Measurements from ENCODE around the gene HERPUD1. TPM values are rescaled to one million over a fixed set of nuclear protein-coding genes. Genes with fewer than 3 reads are reported as not detected.

Gene HERPUD1
- total and polyA plus RNA-seq, 4 donors, result 57.8 to 219 (median 118) TPM

DNA sequence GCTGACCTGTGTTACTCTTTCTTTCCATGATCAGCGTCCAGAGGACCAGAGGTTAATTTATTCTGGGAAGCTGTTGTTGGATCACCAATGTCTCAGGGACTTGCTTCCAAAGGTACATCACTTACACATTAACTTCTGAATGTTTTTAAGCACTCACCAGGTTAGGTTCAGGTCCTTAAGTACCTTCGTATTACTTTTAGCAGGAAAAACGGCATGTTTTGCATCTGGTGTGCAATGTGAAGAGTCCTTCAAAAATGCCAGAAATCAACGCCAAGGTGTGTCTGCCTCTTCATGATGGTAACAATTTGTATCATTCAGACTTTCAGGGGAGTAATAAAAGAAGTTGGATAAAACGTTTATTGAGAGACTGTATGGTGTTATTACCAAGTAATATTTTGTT is 3.3 kb downstream of the HERPUD1 start:
- peak overlapping the region in 1 of 2 donors; percentile 1 for H3K27ac ChIP-seq (ENCODE audit: low read depth in 1 of 2, low read length in 2 of 2)

DNA sequence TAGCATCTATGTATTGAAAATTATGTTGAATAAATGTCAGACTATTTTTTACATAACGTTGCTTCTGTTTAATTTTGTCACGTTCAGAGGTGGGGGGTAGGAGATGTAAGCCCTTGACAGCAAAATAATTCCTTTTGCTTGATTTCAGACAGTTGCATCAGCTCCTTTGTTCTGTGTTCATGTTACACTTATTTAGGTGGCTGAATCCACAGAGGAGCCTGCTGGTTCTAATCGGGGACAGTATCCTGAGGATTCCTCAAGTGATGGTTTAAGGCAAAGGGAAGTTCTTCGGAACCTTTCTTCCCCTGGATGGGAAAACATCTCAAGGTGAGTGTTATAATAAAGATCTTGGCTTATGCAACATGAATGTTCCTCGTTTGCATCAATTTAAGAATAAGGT is 4.5 kb downstream of the HERPUD1 start:
- no peak for DNase-seq (ENCODE audit: low spot score)
- TF ChIP-seq SP1 (IDR thresholded peaks at IDR 0.05) (no peak), RAD21 (IDR thresholded peaks at IDR 0.05) (no peak), HNF4G (IDR thresholded peaks at IDR 0.05) (no peak), GABPA (IDR thresholded peaks at IDR 0.05 in 1 of 2, conservative IDR thresholded peaks at IDR 0.05 in 1 of 2) (no peak), HNF4A (conservative IDR thresholded peaks at IDR 0.05) (no peak), TAF1 (conservative IDR thresholded peaks at IDR 0.05) (no peak)
- TF ChIP-seq, protein P1, sequence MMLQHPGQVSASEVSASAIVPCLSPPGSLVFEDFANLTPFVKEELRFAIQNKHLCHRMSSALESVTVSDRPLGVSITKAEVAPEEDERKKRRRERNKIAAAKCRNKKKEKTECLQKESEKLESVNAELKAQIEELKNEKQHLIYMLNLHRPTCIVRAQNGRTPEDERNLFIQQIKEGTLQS (IDR thresholded peaks at IDR 0.05), result no peak
- TF ChIP-seq, protein P2, sequence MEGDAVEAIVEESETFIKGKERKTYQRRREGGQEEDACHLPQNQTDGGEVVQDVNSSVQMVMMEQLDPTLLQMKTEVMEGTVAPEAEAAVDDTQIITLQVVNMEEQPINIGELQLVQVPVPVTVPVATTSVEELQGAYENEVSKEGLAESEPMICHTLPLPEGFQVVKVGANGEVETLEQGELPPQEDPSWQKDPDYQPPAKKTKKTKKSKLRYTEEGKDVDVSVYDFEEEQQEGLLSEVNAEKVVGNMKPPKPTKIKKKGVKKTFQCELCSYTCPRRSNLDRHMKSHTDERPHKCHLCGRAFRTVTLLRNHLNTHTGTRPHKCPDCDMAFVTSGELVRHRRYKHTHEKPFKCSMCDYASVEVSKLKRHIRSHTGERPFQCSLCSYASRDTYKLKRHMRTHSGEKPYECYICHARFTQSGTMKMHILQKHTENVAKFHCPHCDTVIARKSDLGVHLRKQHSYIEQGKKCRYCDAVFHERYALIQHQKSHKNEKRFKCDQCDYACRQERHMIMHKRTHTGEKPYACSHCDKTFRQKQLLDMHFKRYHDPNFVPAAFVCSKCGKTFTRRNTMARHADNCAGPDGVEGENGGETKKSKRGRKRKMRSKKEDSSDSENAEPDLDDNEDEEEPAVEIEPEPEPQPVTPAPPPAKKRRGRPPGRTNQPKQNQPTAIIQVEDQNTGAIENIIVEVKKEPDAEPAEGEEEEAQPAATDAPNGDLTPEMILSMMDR (IDR thresholded peaks at IDR 0.05; ENCODE audit: low read depth, low read length, missing input control), result no peak
- 64% methylated on average over 5 of the region's 5 CpGs for WGBS
- Histone ChIP-seq H3K27me3 (ENCODE audit: control insufficient read depth in 4 of 4, insufficient read depth in 4 of 4, low read length in 3 of 4) (no peaks in the 10 kb centered on the region), H3K36me3 (ENCODE audit: control insufficient read depth in 4 of 4, insufficient read depth in 3 of 4, low read depth in 1 of 4, low read length in 3 of 4) (peaks cover 21 to 63% (median 58%) of the 10 kb centered on the region in 4 donors), H3K4me3 (ENCODE audit: low read depth in 1 of 3, low read length in 3 of 3) (no peak overlapping the region), H3K9me3 (ENCODE audit: control insufficient read depth in 4 of 4, low read length in 3 of 4) (no peaks in the 10 kb centered on the region), H3K27ac (ENCODE audit: low read depth in 1 of 2, low read length in 2 of 2) (no peak overlapping the region), H3K4me1 (ENCODE audit: control insufficient read depth in 4 of 4, insufficient read depth in 4 of 4, low read length in 3 of 4) (peaks cover 3 to 32% (median 26%) of the 10 kb centered on the region in 4 donors), H3K9ac (ENCODE audit: low read depth in 1 of 2, low read length in 2 of 2) (no peak overlapping the region)

More for the DNA sequence above, 3.3 kb downstream of the HERPUD1 start:
- peaks cover 5 to 38% (median 29%) of the 10 kb centered on the region in 4 donors for H3K4me1 ChIP-seq (ENCODE audit: control insufficient read depth in 4 of 4, insufficient read depth in 4 of 4, low read length in 3 of 4)
- no peak for DNase-seq (ENCODE audit: low spot score)
- 27% methylated on average over 5 of the region's 5 CpGs for WGBS
- TF ChIP-seq YY1 (IDR thresholded peaks at IDR 0.05) (no peak), FOXA1 (IDR thresholded peaks at IDR 0.05) (no peak), SP1 (IDR thresholded peaks at IDR 0.05) (peak; percentile 29), RAD21 (IDR thresholded peaks at IDR 0.05) (peak in 1 of 2 donors; percentile 4), HNF4A (conservative IDR thresholded peaks at IDR 0.05) (peak; percentile 7 to 34), JUND (IDR thresholded peaks at IDR 0.05) (peak in 1 of 2 donors; percentile 10), RXRA (IDR thresholded peaks at IDR 0.05) (peak in 1 of 2 donors; percentile 25), TAF1 (conservative IDR thresholded peaks at IDR 0.05) (no peak), FOXA2 (IDR thresholded peaks at IDR 0.05) (no peak)
- TF ChIP-seq, protein P3, sequence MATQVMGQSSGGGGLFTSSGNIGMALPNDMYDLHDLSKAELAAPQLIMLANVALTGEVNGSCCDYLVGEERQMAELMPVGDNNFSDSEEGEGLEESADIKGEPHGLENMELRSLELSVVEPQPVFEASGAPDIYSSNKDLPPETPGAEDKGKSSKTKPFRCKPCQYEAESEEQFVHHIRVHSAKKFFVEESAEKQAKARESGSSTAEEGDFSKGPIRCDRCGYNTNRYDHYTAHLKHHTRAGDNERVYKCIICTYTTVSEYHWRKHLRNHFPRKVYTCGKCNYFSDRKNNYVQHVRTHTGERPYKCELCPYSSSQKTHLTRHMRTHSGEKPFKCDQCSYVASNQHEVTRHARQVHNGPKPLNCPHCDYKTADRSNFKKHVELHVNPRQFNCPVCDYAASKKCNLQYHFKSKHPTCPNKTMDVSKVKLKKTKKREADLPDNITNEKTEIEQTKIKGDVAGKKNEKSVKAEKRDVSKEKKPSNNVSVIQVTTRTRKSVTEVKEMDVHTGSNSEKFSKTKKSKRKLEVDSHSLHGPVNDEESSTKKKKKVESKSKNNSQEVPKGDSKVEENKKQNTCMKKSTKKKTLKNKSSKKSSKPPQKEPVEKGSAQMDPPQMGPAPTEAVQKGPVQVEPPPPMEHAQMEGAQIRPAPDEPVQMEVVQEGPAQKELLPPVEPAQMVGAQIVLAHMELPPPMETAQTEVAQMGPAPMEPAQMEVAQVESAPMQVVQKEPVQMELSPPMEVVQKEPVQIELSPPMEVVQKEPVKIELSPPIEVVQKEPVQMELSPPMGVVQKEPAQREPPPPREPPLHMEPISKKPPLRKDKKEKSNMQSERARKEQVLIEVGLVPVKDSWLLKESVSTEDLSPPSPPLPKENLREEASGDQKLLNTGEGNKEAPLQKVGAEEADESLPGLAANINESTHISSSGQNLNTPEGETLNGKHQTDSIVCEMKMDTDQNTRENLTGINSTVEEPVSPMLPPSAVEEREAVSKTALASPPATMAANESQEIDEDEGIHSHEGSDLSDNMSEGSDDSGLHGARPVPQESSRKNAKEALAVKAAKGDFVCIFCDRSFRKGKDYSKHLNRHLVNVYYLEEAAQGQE (IDR thresholded peaks at IDR 0.05), result no peak
- H3K27me3 ChIP-seq (ENCODE audit: control insufficient read depth in 4 of 4, insufficient read depth in 4 of 4, low read length in 3 of 4), result no peaks in the 10 kb centered on the region
- H3K36me3 ChIP-seq (ENCODE audit: control insufficient read depth in 4 of 4, insufficient read depth in 3 of 4, low read depth in 1 of 4, low read length in 3 of 4), result peaks cover 17 to 52% (median 46%) of the 10 kb centered on the region in 4 donors
- H3K9me3 ChIP-seq (ENCODE audit: control insufficient read depth in 4 of 4, low read length in 3 of 4), result no peaks in the 10 kb centered on the region
- H3K4me3 ChIP-seq (ENCODE audit: low read depth in 1 of 3, low read length in 3 of 3), result peak overlapping the region; percentile 2 to 79 (median 44)
- peak overlapping the region in 1 of 2 donors; percentile 8 for H3K9ac ChIP-seq (ENCODE audit: low read depth in 1 of 2, low read length in 2 of 2)
